Brain microvascular endothelial cell (primary cell): Measurements from ENCODE around the gene TIGIT.

Source experiments
- DNase-seq: peaks from one replicate; pipeline ENCODE4 v3.0.0-alpha.2; 2020
- H3K27ac ChIP-seq: fragments of 250-450 bp; sonication (Bioruptor Pico); 2 replicates; pipeline ENCODE4 v1.5.1; 2020; ENCODE audit warnings: mild to moderate bottlenecking, moderate library complexity
- H3K27me3 ChIP-seq: fragments of 250-450 bp; sonication (Bioruptor Pico); replicated peaks from 2 replicates; pipeline ENCODE4 v1.5.1; 2020; ENCODE audit warnings: mild to moderate bottlenecking
- H3K36me3 ChIP-seq: fragments of 250-450 bp; sonication (Bioruptor Pico); replicated peaks from 2 replicates; pipeline ENCODE4 v1.5.1; 2020; ENCODE audit warnings: mild to moderate bottlenecking
- H3K4me3 ChIP-seq: 2 replicates; pipeline ENCODE4 v1.5.1; 2011; ENCODE audit warnings: low read depth, mild to moderate bottlenecking, control low read depth, low read length, moderate library complexity
- CTCF ChIP-seq: IDR thresholded peaks from 2 replicates; pipeline ENCODE4 v1.5.1; 2011; ENCODE audit warnings: low read depth, mild to moderate bottlenecking, moderate library complexity, low read length, control low read depth, inconsistent platforms; ENCODE audit errors: missing control alignments
- in situ Hi-C: cut with HindIII; loops from 2 replicates; pipeline ENCODE4 v1.10.0; 2017; ENCODE audit warnings: low sequenced_read_pairs, low pct_ligation_motif_present

TIGIT gene

GRCh38 chr3:114290911-114291901 is 2.6 kb upstream of the TIGIT start:
- no peaks in the 10 kb centered on the region for H3K36me3 ChIP-seq
- H3K27me3 ChIP-seq, result no peaks in the 10 kb centered on the region
- no peak overlapping the region for H3K4me3 ChIP-seq
- no peak overlapping the region for H3K27ac ChIP-seq
- in situ Hi-C loops, result no loop called here
- peak; percentile 31 for DNase-seq
- peak; percentile 83 for TF ChIP-seq CTCF

- no peaks in the 10 kb centered on the region for H3K36me3 ChIP-seq
- H3K27ac ChIP-seq, result no peak overlapping the region
- in situ Hi-C loops, result no loop called here
- DNase-seq, result no peak
- H3K4me3 ChIP-seq, result no peak overlapping the region
- H3K27me3 ChIP-seq, result no peaks in the 10 kb centered on the region
- no peak for TF ChIP-seq CTCF
These were observed 1.2 kb downstream of the TIGIT start for GRCh38 chr3:114294940-114295480.

- TF ChIP-seq CTCF, result no peak
- H3K4me3 ChIP-seq, result no peak overlapping the region
- no peak for DNase-seq
- no peak overlapping the region for H3K27ac ChIP-seq
- H3K36me3 ChIP-seq, result no peaks in the 10 kb centered on the region
- in situ Hi-C loops, result no loop called here
- H3K27me3 ChIP-seq, result no peaks in the 10 kb centered on the region
These were observed 2.1 kb downstream of the TIGIT start for GRCh38 chr3:114295946-114296345.

- in situ Hi-C loops, result no loop called here
- no peak overlapping the region for H3K4me3 ChIP-seq
- peak; percentile 12 for DNase-seq
- H3K36me3 ChIP-seq, result no peaks in the 10 kb centered on the region
- no peaks in the 10 kb centered on the region for H3K27me3 ChIP-seq
- H3K27ac ChIP-seq, result no peak overlapping the region
- peak; percentile 77 for TF ChIP-seq CTCF
These were observed 5.6 kb downstream of the TIGIT start for GRCh38 chr3:114299421-114299820.

GRCh38 chr3:114299941-114300624 is 6.3 kb downstream of the TIGIT start:
- DNase-seq, result no peak
- H3K27ac ChIP-seq, result no peak overlapping the region
- no peaks in the 10 kb centered on the region for H3K27me3 ChIP-seq
- in situ Hi-C loops, result no loop called here
- no peak for TF ChIP-seq CTCF
- H3K36me3 ChIP-seq, result no peaks in the 10 kb centered on the region
- no peak overlapping the region for H3K4me3 ChIP-seq
